ENCODE data around the gene LUC7L3. TPM values are rescaled to one million over a fixed set of nuclear protein-coding genes. Genes with fewer than 3 reads are reported as not detected.

LUC7L3 gene
- total and polyA plus RNA-seq, 10 of the 15 experiments (the other 5 are each of a cell fraction or from before 2014, with no cell fraction given): 51.3 to 176 (median 149) TPM

GRCh38 chr17:50707289-50708049 is 11.9 kb upstream of the LUC7L3 start, which contains the start of gene ANKRD40 (continued):
- TF ChIP-seq CTCF (IDR thresholded peaks at IDR 0.05 in 2 of 3, conservative IDR thresholded peaks at IDR 0.05 in 1 of 3; ENCODE audit: control insufficient read depth in 2 of 3, extremely low read depth in 1 of 3, insufficient read depth in 1 of 3, low read depth in 3 of 3, low read length in 3 of 3): no peak
- TF ChIP-seq POLR2A (IDR thresholded peaks at IDR 0.05; ENCODE audit: low read depth, low read length): peak; percentile 80
- TF ChIP-seq ATF2 (IDR thresholded peaks at IDR 0.05; ENCODE audit: low read length): peak; percentile 82
- TF ChIP-seq CHD1 (IDR thresholded peaks at IDR 0.05; ENCODE audit: low read depth, low read length): no peak
- TF ChIP-seq CBX3 (IDR thresholded peaks at IDR 0.05; ENCODE audit: borderline replicate concordance, low read depth): no peak
- TF ChIP-seq ZBTB4 (CRISPR knock-in tag; IDR thresholded peaks at IDR 0.05): no peak
- TF ChIP-seq FOXM1 (IDR thresholded peaks at IDR 0.05; ENCODE audit: low read depth, low read length): no peak
- TF ChIP-seq SPI1 (IDR thresholded peaks at IDR 0.05; ENCODE audit: borderline replicate concordance, insufficient read depth, low read depth, low read length): no peak
- no peak for TF ChIP-seq TCF7 (IDR thresholded peaks at IDR 0.05; ENCODE audit: borderline replicate concordance)
- TF ChIP-seq, protein P1, sequence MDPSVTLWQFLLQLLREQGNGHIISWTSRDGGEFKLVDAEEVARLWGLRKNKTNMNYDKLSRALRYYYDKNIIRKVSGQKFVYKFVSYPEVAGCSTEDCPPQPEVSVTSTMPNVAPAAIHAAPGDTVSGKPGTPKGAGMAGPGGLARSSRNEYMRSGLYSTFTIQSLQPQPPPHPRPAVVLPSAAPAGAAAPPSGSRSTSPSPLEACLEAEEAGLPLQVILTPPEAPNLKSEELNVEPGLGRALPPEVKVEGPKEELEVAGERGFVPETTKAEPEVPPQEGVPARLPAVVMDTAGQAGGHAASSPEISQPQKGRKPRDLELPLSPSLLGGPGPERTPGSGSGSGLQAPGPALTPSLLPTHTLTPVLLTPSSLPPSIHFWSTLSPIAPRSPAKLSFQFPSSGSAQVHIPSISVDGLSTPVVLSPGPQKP (IDR thresholded peaks at IDR 0.05; ENCODE audit: low read depth, low read length): no peak
- peak; percentile 58 for TF ChIP-seq KLF5 (IDR thresholded peaks at IDR 0.05; ENCODE audit: partially characterized antibody)
- TF ChIP-seq, protein P2, sequence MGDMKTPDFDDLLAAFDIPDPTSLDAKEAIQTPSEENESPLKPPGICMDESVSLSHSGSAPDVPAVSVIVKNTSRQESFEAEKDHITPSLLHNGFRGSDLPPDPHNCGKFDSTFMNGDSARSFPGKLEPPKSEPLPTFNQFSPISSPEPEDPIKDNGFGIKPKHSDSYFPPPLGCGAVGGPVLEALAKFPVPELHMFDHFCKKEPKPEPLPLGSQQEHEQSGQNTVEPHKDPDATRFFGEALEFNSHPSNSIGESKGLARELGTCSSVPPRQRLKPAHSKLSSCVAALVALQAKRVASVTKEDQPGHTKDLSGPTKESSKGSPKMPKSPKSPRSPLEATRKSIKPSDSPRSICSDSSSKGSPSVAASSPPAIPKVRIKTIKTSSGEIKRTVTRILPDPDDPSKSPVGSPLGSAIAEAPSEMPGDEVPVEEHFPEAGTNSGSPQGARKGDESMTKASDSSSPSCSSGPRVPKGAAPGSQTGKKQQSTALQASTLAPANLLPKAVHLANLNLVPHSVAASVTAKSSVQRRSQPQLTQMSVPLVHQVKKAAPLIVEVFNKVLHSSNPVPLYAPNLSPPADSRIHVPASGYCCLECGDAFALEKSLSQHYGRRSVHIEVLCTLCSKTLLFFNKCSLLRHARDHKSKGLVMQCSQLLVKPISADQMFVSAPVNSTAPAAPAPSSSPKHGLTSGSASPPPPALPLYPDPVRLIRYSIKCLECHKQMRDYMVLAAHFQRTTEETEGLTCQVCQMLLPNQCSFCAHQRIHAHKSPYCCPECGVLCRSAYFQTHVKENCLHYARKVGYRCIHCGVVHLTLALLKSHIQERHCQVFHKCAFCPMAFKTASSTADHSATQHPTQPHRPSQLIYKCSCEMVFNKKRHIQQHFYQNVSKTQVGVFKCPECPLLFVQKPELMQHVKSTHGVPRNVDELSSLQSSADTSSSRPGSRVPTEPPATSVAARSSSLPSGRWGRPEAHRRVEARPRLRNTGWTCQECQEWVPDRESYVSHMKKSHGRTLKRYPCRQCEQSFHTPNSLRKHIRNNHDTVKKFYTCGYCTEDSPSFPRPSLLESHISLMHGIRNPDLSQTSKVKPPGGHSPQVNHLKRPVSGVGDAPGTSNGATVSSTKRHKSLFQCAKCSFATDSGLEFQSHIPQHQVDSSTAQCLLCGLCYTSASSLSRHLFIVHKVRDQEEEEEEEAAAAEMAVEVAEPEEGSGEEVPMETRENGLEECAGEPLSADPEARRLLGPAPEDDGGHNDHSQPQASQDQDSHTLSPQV (IDR thresholded peaks at IDR 0.05): no peak
- TF ChIP-seq, protein P3, sequence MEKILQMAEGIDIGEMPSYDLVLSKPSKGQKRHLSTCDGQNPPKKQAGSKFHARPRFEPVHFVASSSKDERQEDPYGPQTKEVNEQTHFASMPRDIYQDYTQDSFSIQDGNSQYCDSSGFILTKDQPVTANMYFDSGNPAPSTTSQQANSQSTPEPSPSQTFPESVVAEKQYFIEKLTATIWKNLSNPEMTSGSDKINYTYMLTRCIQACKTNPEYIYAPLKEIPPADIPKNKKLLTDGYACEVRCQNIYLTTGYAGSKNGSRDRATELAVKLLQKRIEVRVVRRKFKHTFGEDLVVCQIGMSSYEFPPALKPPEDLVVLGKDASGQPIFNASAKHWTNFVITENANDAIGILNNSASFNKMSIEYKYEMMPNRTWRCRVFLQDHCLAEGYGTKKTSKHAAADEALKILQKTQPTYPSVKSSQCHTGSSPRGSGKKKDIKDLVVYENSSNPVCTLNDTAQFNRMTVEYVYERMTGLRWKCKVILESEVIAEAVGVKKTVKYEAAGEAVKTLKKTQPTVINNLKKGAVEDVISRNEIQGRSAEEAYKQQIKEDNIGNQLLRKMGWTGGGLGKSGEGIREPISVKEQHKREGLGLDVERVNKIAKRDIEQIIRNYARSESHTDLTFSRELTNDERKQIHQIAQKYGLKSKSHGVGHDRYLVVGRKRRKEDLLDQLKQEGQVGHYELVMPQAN (conservative IDR thresholded peaks at IDR 0.05): peak; percentile 88
- 0 out of 2 replicates have a peak, but pooled peaks have one; percentile 15 for TF ChIP-seq CBFB (IDR thresholded peaks at IDR 0.05; ENCODE audit: low read depth)
- TF ChIP-seq SMARCA5 (IDR thresholded peaks at IDR 0.05): peak; percentile 90

Data from GM12878 (cell line).